Measurements from ENCODE around the gene HMCN2. TPM values are rescaled to one million over a fixed set of nuclear protein-coding genes. Genes with fewer than 3 reads are reported as not detected.
A peak's percentile ranks its signal among the peaks of the same experiment; 100 is the strongest.

HMCN2 gene
- total RNA-seq, 6 donors from 2014 or later, result 0.76 to 7.3 (median 1.5) TPM

GRCh38 chr9:130451509-130452388 lies 186.2 kb downstream of the HMCN2 start:
- Histone ChIP-seq H3K27ac (peak overlapping the region; percentile 41 to 80 (median 73)), H3K4me1 (peaks cover 42 to 54% (median 48%) of the 10 kb centered on the region in 4 donors), H3K36me3 (no peaks in the 10 kb centered on the region), H3K27me3 (no peaks in the 10 kb centered on the region), H3K4me3 (no peak overlapping the region), H3K9me3 (no peaks in the 10 kb centered on the region)
- WGBS, 2 donors, result 44 to 72% methylated on average over 3 to 12 of the region's 23 CpGs
- TF ChIP-seq EP300 (IDR thresholded peaks at IDR 0.05) (no peak), POLR2A (IDR thresholded peaks at IDR 0.05) (no peak), CTCF (IDR thresholded peaks at IDR 0.05) (peak; percentile 16 to 59 (median 38)), POLR2AphosphoS5 (IDR thresholded peaks at IDR 0.05) (peak in 1 of 2 donors; percentile 35)
- DNase-seq (peak; percentile 74 to 85), ATAC-seq (ENCODE audit: low FRiP score in 2 of 2) (peak; percentile 62 to 73)

- Histone ChIP-seq H3K4me3 (no peak overlapping the region), H3K36me3 (no peaks in the 10 kb centered on the region), H3K27me3 (no peaks in the 10 kb centered on the region), H3K27ac (peak overlapping the region in 2 of 4 donors; percentile 76 to 80), H3K9me3 (no peaks in the 10 kb centered on the region), H3K4me1 (peaks cover 31 to 43% (median 38%) of the 10 kb centered on the region in 4 donors)
- TF ChIP-seq POLR2AphosphoS5 (IDR thresholded peaks at IDR 0.05) (no peak), CTCF (IDR thresholded peaks at IDR 0.05) (no peak), POLR2A (IDR thresholded peaks at IDR 0.05) (no peak), EP300 (IDR thresholded peaks at IDR 0.05) (no peak)
- 94 to 95% methylated on average over 4 of the region's 4 CpGs for WGBS, 2 donors
- ATAC-seq (ENCODE audit: low FRiP score in 2 of 2) (no peak), DNase-seq (no peak)
These were observed 187.3 kb downstream of the HMCN2 start for GRCh38 chr9:130452835-130453234.

- H3K36me3 ChIP-seq, result peaks cover 0 to under 1% (median 0%) of the 10 kb centered on the region in 4 donors
- H3K27me3 ChIP-seq, result no peaks in the 10 kb centered on the region
- DNase-seq (no peak), ATAC-seq (ENCODE audit: low FRiP score in 2 of 2) (peak in 1 of 2 donors; percentile 25)
- H3K9me3 ChIP-seq, result no peaks in the 10 kb centered on the region
- H3K27ac ChIP-seq, result peak overlapping the region in 2 of 4 donors; percentile 76 to 80
- WGBS, 2 donors, result 42 to 43% methylated on average over 4 to 7 of the region's 7 CpGs
- no peak for TF ChIP-seq CTCF (IDR thresholded peaks at IDR 0.05)
- no peak for TF ChIP-seq EP300 (IDR thresholded peaks at IDR 0.05)
- TF ChIP-seq POLR2A (IDR thresholded peaks at IDR 0.05), result no peak
- TF ChIP-seq POLR2AphosphoS5 (IDR thresholded peaks at IDR 0.05), result no peak
- peaks cover 27 to 40% (median 32%) of the 10 kb centered on the region in 4 donors for H3K4me1 ChIP-seq
- H3K4me3 ChIP-seq, result no peak overlapping the region
These were observed 187.9 kb downstream of the HMCN2 start for GRCh38 chr9:130453487-130453886.

- Histone ChIP-seq H3K36me3 (peaks cover 0 to 4% (median 0%) of the 10 kb centered on the region in 4 donors), H3K9me3 (no peaks in the 10 kb centered on the region), H3K27ac (peak overlapping the region in 2 of 4 donors; percentile 76 to 80), H3K4me1 (peaks cover 27 to 40% (median 29%) of the 10 kb centered on the region in 4 donors), H3K4me3 (no peak overlapping the region), H3K27me3 (no peaks in the 10 kb centered on the region)
- DNase-seq, result no peak
- TF ChIP-seq POLR2A (IDR thresholded peaks at IDR 0.05), result no peak
- no peak for TF ChIP-seq EP300 (IDR thresholded peaks at IDR 0.05)
- TF ChIP-seq CTCF (IDR thresholded peaks at IDR 0.05), result no peak
- no peak for TF ChIP-seq POLR2AphosphoS5 (IDR thresholded peaks at IDR 0.05)
- 92 to 93% methylated on average over 10 of the region's 10 CpGs for WGBS, 2 donors
- no peak for ATAC-seq (ENCODE audit: low FRiP score in 2 of 2)
These were observed 188.7 kb downstream of the HMCN2 start for GRCh38 chr9:130454096-130454811.

Measured in upper lobe of left lung (tissue), 6 donors.